SKM-1 treated with dmso at 0.1 percent for 144 hours (cell line): Measurements from ENCODE around the gene LPCAT1.
"Not testable (repeated sequence)": the region's sequence is repeated elsewhere in the genome, so short reads cannot be mapped to it uniquely, and the experiment has no call there.

Experiments used
- DNase-seq: peaks from one replicate; lab custom pipeline; 2025; ENCODE audit not compliant: unreplicated experiment; lab: John Stamatoyannopoulos, UW

The LPCAT1 gene

GRCh38 chr5:1541702-1542400, 18.1 kb upstream of the LPCAT1 start:
- DNase-seq: no peak

- no peak for DNase-seq
Measured at GRCh38 chr5:1540831-1541701, 17.3 kb upstream of the LPCAT1 start.

DNA sequence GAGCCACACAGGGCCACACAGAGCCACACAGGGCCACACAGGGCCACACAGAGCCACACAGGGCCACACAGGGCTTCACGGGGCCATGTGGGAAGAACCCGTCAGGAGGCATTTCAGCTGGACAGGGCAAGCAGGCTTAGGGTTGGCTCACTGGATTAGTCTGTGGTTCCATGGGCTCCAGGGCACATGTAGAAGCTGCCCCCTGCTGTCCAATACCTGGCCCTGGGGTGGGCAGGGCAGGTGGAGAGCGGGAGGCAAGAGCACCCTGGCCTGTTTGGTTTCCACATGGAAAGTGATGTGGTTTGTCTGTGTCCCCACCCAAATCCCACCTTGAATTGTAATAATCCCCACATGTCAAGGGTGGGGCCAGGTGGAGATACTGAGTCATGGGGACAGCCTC, 16.4 kb upstream of the LPCAT1 start:
- no peak for DNase-seq

DNA sequence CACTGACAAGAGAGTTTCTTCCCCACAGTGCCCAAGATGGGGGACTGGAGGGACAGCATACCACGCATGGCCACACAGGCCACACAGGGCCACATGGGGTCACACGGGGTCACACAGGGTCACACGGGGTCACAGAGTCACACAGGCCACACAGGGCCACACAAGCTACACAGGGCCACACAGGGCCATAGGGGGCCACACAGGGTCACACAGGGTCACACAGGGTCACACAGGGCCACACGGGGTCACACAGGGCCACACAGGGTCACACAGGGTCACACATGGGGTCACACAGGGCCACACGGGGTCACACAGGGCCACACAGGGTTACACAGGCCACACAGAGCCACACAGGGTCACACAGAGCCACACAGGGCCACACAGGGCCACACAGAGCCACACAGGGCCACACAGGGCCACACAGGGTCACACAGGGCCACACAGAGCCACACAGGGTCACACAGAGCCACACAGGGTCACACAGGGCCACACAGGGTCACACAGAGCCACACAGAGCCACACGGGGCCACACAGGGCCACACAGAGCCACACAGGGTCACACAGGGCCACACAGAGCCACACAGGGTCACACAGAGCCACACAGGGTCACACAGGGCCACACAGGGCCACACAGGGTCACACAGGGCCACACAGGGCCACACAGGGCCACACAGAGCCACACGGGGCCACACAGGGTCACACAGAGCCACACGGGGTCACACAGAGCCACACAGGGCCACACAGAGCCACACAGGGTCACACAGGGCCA, 15.8 kb upstream of the LPCAT1 start:
- DNase-seq: not testable (repeated sequence)

- DNase-seq: no peak
Measured at GRCh38 chr5:1538741-1539392, 15.1 kb upstream of the LPCAT1 start.

GRCh38 chr5:1538276-1538675, 14.5 kb upstream of the LPCAT1 start:
- no peak for DNase-seq

GRCh38 chr5:1537603-1538154, 13.9 kb upstream of the LPCAT1 start:
- no peak for DNase-seq

- no peak for DNase-seq
Measured at GRCh38 chr5:1536871-1537602, 13.3 kb upstream of the LPCAT1 start.

DNA sequence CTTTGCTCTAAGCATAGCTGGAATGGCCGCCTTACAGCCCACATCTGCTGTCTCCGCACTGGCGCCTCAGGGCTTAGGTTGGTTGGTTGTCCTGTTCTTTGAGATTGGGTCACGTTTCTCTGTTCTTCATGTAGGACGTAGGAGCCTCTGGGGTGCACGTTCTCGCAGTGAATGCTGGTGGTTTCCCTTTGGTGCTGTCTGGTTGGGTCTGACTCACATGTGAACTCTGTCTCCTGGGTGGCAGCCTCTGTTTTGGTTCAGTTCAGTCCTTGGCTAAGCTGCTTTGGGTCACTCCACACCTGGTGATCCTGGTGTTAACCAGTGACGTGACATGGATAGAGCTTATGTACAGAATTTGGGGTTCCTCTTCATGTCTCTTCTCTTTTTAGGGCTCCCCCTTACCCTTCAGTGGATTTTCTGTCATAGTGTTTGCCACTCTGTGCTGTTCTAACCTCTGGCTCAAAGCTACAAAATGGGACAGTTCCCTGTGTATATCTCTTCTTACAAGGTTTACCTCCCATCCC, 12.6 kb upstream of the LPCAT1 start:
- no peak for DNase-seq

GRCh38 chr5:1535646-1536045, 11.9 kb upstream of the LPCAT1 start:
- DNase-seq: no peak

- DNase-seq: no peak
Measured at GRCh38 chr5:1532384-1532783, 8.6 kb upstream of the LPCAT1 start.

- DNase-seq: no peak
Measured at GRCh38 chr5:1529498-1529897, 5.7 kb upstream of the LPCAT1 start.

GRCh38 chr5:1527533-1528205, 3.9 kb upstream of the LPCAT1 start:
- no peak for DNase-seq

- no peak for DNase-seq
Measured at GRCh38 chr5:1526681-1527131, 2.9 kb upstream of the LPCAT1 start.

DNA sequence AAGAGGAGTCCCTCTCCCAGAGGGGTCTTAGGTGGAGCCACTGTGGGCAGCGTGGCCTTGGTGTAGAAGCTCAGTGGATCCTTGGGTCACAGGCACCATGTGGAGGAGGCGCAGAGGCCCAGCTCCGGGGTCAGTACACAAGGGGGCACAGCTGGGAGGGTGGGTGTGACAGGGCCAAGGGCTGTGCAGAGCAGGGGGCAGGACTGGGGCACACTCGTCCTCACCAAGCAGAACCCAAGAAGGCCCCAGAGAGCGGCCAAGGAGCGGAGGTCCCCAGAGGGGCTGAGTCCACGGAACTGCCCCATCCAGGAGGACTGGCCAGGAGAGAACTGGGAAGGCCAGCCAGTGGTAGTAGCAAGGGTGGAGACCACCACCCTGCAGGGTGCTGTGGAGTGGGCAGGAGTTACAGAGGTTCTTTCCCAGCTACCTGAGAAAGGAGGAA, 2.5 kb upstream of the LPCAT1 start:
- DNase-seq: no peak

GRCh38 chr5:1525624-1526189, 1.9 kb upstream of the LPCAT1 start:
- DNase-seq: no peak

DNA sequence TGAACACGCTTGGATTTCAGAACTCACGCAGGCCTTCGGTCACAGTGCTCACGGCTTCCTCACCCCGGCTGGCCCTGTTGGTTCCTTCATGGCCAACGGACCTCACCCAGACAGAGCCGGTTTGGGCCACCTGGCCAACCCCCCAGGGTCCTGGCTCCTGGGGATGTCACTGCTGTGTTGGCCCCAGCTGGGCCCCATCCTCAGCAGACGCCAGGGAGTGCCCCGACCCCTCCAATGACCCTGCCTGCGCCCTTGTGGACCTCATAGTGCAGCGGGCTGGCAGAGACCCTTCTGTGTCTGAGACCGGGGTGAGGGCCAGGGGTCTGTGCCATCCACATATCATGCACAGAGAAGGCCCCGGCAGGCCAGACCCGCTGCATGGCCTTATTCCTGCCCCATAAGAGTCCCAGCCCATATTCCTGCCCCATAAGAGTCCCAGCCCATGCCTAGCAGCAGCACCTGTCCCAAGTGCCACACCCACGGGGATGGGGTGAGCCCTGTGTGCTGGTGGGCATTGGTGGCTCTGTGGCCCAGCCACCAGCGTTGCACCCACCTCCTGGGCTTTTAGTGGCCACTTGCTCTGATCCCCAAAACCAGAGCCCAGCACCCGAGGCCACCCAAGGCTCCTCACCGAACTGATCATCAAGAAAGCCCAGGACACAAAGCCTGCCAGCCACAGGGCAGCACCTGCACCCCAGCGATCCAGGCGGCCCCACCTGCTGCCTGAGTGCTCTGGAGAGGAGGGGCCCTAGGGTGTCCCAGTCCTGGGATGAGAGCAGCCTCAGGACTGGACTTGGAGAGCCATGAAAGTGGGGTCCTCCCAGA, 1.3 kb upstream of the LPCAT1 start:
- DNase-seq: no peak

- DNase-seq: no peak
Measured at GRCh38 chr5:1524481-1524798, 680 bp upstream of the LPCAT1 start.
